Endothelial cell of coronary artery (primary cell): Measurements from ENCODE around the gene TEAD4. TPM values are rescaled to one million over a fixed set of nuclear protein-coding genes. Genes with fewer than 3 reads are reported as not detected.

Source experiments
- total RNA-seq: library from RNA; depleted of rRNA; stranded (reverse); fragments of >200 nt; gene quantifications from 2 replicates; pipeline ENCODE4 v1.2.3, GENCODE V29; 2014

The TEAD4 gene
- total RNA-seq = 19.8 and 25.7 TPM in 2 replicates

GRCh38 chr12:2959192-2959504 lies at the start of gene TEAD4:
TSS of gene TEAD4 (plus strand) at chr12:2959397.

GRCh38 chr12:3076730-3077571 lies 117.8 kb downstream of the TEAD4 start, which contains the start of gene TSPAN9:
TSS of gene TSPAN9 (plus strand) at chr12:3077379. CDS start at chr12:3201194, 123,815 bp downstream.

Other genes starting within 250 kb of the TEAD4 start
- 62.3 and 89.3 TPM in 2 replicates for gene FKBP4, start 164.4 kb upstream of the TEAD4 start, total RNA-seq
- gene ITFG2, start 146.7 kb upstream of the TEAD4 start, total RNA-seq = 13.4 and 17.0 TPM in 2 replicates
- gene NRIP2, start 124.4 kb upstream of the TEAD4 start, total RNA-seq = not detected in 2 replicates
- not detected in 2 replicates for gene TEX52, start 102.4 kb upstream of the TEAD4 start, total RNA-seq
- 5.3 and 6.2 TPM in 2 replicates for gene FOXM1, start 82.2 kb upstream of the TEAD4 start, total RNA-seq
- gene RHNO1, start 82.2 kb upstream of the TEAD4 start, total RNA-seq = 12.0 and 15.4 TPM in 2 replicates
- 11.0 and 12.2 TPM in 2 replicates for gene TULP3, start 68.5 kb upstream of the TEAD4 start, total RNA-seq
- gene TSPAN9, start 118.0 kb downstream of the TEAD4 start, total RNA-seq = 58.6 and 64.8 TPM in 2 replicates